Uterus (tissue), 4 donors: ENCODE data around the gene APOL5. TPM values are rescaled to one million over a fixed set of nuclear protein-coding genes. Genes with fewer than 3 reads are reported as not detected.

Source experiments
- DNase-seq, 2 donors: peaks; one replicate each; pipeline ENCODE4 v3.0.0-alpha.2; 2019 to 2020
- H3K27ac ChIP-seq, 2 donors: fragments of 200-600 bp; sonication (generic); 1 replicate in 1 of 2; 2 replicates in 1 of 2; pipeline ENCODE4 v1.5.1; 2016 to 2018
- H3K27me3 ChIP-seq, 2 donors: fragments of 200-600 bp; sonication (generic); one replicate each; pipeline ENCODE4 v1.5.1; 2018 to 2019; ENCODE audit warnings: control low read depth in 1 of 2
- H3K36me3 ChIP-seq, 2 donors: fragments of 200-600 bp; sonication (generic); one replicate each; pipeline ENCODE4 v1.5.1; 2019; ENCODE audit warnings: control low read depth in 1 of 2
- H3K4me1 ChIP-seq, 2 donors: fragments of 200-600 bp; sonication (generic); one replicate each; pipeline ENCODE4 v1.5.1; 2018 to 2019; ENCODE audit warnings: control low read depth in 1 of 2
- H3K4me3 ChIP-seq, 2 donors: fragments of 200-600 bp; sonication (generic); 1 replicate in 1 of 2; 2 replicates in 1 of 2; pipeline ENCODE4 v1.5.1; 2018 to 2019; ENCODE audit warnings: mild to moderate bottlenecking in 1 of 2
- H3K9me3 ChIP-seq, 2 donors: fragments of 200-600 bp; sonication (generic); one replicate each; pipeline ENCODE4 v1.5.1; 2019; ENCODE audit warnings: control low read depth in 1 of 2
- POLR2A ChIP-seq, 2 donors: fragments of 450-650 bp; IDR thresholded peaks; one replicate each; pipeline ENCODE4 v1.6.1; 2016; ENCODE audit warnings: antibody characterized with exemption in 2 of 2, mild to moderate bottlenecking in 1 of 2, moderate library complexity in 1 of 2
- intact Hi-C: fragments of 100-400 bp; cut with DNase I; formaldehyde crosslinking; loops from one replicate; pipeline ENCODE4 v1.15.1; 2023; ENCODE audit warnings: low total_unique reads
- total RNA-seq, 4 donors: library from RNA; depleted of rRNA in 3 of 4; stranded (reverse); fragments of >200 nt in 3 of 4; gene quantifications; one replicate each; pipeline versions ENCODE4 v1.1.0 to v1.2.4, GENCODE V29; 2014 to 2023
- TF ChIP-seq, protein P1 (sequence below), 4 experiments: fragments of 200-600 bp in 2 of 4; fragments of 450-650 bp in 2 of 4; sonication (generic) in 2 of 4; IDR thresholded peaks; one replicate each; pipeline ENCODE4 v1.5.1; 2016 to 2019; ENCODE audit warnings: antibody characterized with exemption in 4 of 4, mild to moderate bottlenecking in 2 of 4, moderate library complexity in 1 of 4
- donor health status: DM: yes; HTN: yes; CAD: no.

The APOL5 gene
- total RNA-seq, 4 donors from 2014 or later = not detected

DNA sequence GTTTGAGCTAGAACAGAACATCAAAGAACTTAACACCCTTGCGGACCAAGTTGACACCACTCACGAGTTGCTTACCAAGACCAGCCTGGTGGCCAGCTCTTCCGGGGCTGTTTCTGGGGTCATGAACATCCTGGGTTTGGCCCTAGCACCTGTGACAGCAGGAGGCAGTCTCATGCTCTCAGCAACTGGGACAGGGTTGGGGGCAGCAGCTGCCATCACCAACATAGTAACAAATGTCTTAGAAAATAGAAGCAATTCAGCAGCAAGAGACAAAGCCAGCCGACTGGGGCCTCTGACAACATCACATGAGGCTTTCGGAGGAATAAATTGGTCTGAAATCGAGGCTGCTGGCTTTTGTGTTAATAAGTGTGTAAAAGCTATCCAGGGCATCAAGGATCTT lies 8.7 kb downstream of the APOL5 start:
- TF ChIP-seq POLR2A (IDR thresholded peaks at IDR 0.05) = no peak
- TF ChIP-seq, protein P1, sequence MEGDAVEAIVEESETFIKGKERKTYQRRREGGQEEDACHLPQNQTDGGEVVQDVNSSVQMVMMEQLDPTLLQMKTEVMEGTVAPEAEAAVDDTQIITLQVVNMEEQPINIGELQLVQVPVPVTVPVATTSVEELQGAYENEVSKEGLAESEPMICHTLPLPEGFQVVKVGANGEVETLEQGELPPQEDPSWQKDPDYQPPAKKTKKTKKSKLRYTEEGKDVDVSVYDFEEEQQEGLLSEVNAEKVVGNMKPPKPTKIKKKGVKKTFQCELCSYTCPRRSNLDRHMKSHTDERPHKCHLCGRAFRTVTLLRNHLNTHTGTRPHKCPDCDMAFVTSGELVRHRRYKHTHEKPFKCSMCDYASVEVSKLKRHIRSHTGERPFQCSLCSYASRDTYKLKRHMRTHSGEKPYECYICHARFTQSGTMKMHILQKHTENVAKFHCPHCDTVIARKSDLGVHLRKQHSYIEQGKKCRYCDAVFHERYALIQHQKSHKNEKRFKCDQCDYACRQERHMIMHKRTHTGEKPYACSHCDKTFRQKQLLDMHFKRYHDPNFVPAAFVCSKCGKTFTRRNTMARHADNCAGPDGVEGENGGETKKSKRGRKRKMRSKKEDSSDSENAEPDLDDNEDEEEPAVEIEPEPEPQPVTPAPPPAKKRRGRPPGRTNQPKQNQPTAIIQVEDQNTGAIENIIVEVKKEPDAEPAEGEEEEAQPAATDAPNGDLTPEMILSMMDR (IDR thresholded peaks at IDR 0.05) = no peak

DNA sequence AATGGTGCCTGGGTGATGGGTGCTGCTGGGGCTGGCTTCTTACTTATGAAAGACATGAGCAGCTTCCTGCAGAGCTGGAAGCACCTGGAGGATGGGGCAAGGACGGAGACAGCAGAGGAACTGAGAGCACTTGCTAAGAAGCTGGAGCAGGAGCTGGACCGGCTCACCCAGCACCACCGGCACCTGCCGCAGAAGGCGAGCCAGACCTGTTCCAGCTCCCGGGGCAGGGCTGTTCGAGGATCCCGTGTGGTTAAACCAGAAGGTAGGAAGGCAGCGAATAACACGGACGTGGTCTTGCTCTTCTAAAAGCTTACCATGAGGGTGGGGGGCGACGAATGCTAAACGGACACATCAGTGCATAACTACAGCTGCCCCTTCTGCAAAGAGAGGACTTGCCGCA lies 9.3 kb downstream of the APOL5 start:
- intact Hi-C loops = no loop called here

More for the DNA sequence above, 8.7 kb downstream of the APOL5 start:
- Histone ChIP-seq H3K36me3 (no peaks in the 10 kb centered on the region), H3K4me3 (no peak overlapping the region), H3K27ac (no peak overlapping the region), H3K27me3 (no peaks in the 10 kb centered on the region), H3K4me1 (no peaks in the 10 kb centered on the region), H3K9me3 (no peaks in the 10 kb centered on the region)
- intact Hi-C loops = no loop called here
- no peak for DNase-seq

DNA sequence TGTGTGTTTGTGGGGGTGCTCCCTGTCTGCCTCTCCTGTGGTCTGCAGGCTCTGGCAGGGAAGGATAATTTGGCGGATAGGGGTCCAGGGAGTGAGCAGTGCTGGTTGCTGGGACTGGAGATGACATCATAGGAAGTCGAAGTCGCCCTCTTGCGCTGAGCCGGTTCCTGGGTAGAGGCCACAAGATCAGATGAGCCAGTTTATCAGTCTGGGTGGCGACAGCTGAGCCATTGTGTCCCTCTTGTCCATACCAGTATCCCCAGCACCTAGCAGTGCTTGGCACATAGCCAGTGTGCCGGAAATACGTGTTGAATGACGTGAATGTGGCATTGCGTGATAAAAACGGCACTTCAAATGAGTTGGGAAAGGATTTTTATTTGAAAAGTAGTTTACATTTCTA lies 9.8 kb downstream of the APOL5 start:
- no peak for TF ChIP-seq POLR2A (IDR thresholded peaks at IDR 0.05)
- TF ChIP-seq, protein P1 (IDR thresholded peaks at IDR 0.05) = no peak
- Histone ChIP-seq H3K9me3 (no peaks in the 10 kb centered on the region), H3K27ac (no peak overlapping the region), H3K27me3 (no peaks in the 10 kb centered on the region), H3K4me3 (no peak overlapping the region), H3K36me3 (no peaks in the 10 kb centered on the region), H3K4me1 (no peaks in the 10 kb centered on the region)
- intact Hi-C loops = no loop called here
- no peak for DNase-seq

More for the DNA sequence above, 9.3 kb downstream of the APOL5 start:
- Histone ChIP-seq H3K27me3 (no peaks in the 10 kb centered on the region), H3K4me1 (no peaks in the 10 kb centered on the region), H3K4me3 (no peak overlapping the region), H3K27ac (no peak overlapping the region), H3K9me3 (no peaks in the 10 kb centered on the region), H3K36me3 (no peaks in the 10 kb centered on the region)
- no peak for DNase-seq
- TF ChIP-seq, protein P1 (IDR thresholded peaks at IDR 0.05) = no peak
- TF ChIP-seq POLR2A (IDR thresholded peaks at IDR 0.05) = no peak

DNA sequence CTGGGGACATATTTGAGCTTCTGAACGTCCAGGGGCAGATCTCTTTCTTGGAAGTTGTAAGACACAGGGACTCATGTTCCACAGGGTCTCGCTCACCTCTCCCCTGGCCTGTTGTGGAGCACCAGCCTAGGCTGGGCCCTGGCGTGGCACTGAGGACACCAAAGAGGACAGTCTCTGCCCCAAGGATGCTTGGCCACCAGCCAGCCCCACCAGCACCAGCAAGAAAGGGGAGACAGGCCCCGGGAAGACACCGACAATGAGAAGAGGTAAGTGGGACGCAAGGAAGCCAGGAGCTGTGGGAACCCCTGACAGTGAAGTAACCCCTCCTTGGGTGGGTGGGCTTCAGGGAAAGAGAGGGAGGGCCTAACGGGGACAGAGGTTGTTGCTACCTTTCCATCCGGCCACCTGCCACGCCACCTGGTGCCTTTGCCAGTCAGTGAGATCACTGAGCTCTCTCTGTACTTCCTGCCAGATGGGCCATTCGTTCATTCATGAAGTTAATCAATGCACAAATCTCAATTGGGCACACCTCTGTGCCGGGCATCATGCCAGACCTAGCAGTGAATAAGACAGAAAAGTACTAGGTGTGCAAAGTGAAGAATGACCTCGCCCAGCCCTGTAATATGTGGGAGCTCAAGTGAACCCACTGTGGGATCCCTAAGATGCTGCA lies 11.1 kb downstream of the APOL5 start:
- Histone ChIP-seq H3K27me3 (no peaks in the 10 kb centered on the region), H3K36me3 (no peaks in the 10 kb centered on the region), H3K27ac (no peak overlapping the region), H3K4me3 (no peak overlapping the region), H3K4me1 (no peaks in the 10 kb centered on the region), H3K9me3 (no peaks in the 10 kb centered on the region)
- no peak for DNase-seq
- no peak for TF ChIP-seq POLR2A (IDR thresholded peaks at IDR 0.05)
- TF ChIP-seq, protein P1 (IDR thresholded peaks at IDR 0.05) = no peak
- intact Hi-C loops = no loop called here

DNA sequence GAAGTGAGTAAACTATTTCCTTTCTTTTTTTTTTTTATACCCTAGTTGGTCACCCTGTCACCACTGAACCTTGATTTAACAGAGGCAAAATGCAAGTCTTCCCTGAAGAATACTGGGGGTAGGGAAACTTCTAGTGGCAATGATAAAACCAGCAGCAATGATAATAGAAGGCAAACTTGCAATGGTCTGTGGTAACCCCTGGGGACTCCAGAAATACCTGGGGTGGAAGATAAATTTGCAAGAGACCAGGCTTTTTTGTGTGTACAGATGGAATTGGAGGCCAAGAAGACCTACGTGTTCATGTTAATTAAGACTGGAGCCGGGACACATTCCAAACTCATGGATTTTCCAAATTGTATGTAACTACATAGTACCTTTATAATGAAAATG lies 11.6 kb downstream of the APOL5 start:
- H3K27ac ChIP-seq = no peak overlapping the region
- no peak for DNase-seq
- H3K4me1 ChIP-seq = no peaks in the 10 kb centered on the region
- H3K4me3 ChIP-seq = no peak overlapping the region
- H3K36me3 ChIP-seq = no peaks in the 10 kb centered on the region
- TF ChIP-seq POLR2A (IDR thresholded peaks at IDR 0.05) = no peak
- TF ChIP-seq, protein P1 (IDR thresholded peaks at IDR 0.05) = no peak
- intact Hi-C loops = no loop called here
- H3K9me3 ChIP-seq = no peaks in the 10 kb centered on the region
- no peaks in the 10 kb centered on the region for H3K27me3 ChIP-seq
